Gastroesophageal sphincter (tissue), 4 donors: Measurements from ENCODE around the gene GPX1. TPM values are rescaled to one million over a fixed set of nuclear protein-coding genes. Genes with fewer than 3 reads are reported as not detected.

ENCODE experiments used
- ATAC-seq: fragments of 150-250 bp; one replicate; pipeline ENCODE4 v1.9.1; 2016; ENCODE audit warnings: mild to moderate bottlenecking, moderate library complexity
- H3K27ac ChIP-seq, 4 donors: fragments of 200-600 bp; sonication (generic) in 3 of 4; 1 replicate in 3 of 4; 2 replicates in 1 of 4; pipeline ENCODE4 v1.5.1; 2016 to 2019
- H3K27me3 ChIP-seq: fragments of 200-600 bp; sonication (generic); one replicate; pipeline ENCODE4 v1.5.1; 2019
- H3K36me3 ChIP-seq, 2 donors: fragments of 200-600 bp; sonication (generic); one replicate each; pipeline ENCODE4 v1.5.1; 2019; ENCODE audit warnings: control low read depth in 1 of 2
- H3K4me1 ChIP-seq, 3 donors: fragments of 200-600 bp; sonication (generic); 1 replicate in 2 of 3; 2 replicates in 1 of 3; pipeline ENCODE4 v1.5.1; 2016 to 2019; ENCODE audit warnings: control low read depth in 2 of 3
- H3K4me3 ChIP-seq, 2 donors: fragments of 200-600 bp; sonication (generic); one replicate each; pipeline ENCODE4 v1.5.1; 2019; ENCODE audit warnings: mild to moderate bottlenecking in 1 of 2, moderate library complexity in 1 of 2
- H3K9me3 ChIP-seq, 3 donors: fragments of 200-600 bp; sonication (generic); one replicate each; pipeline ENCODE4 v1.5.1; 2017 to 2019; ENCODE audit warnings: control low read depth in 2 of 3
- CTCF ChIP-seq, 4 experiments: fragments of 200-600 bp in 2 of 4; fragments of 450-650 bp in 2 of 4; sonication (generic) in 1 of 4; IDR thresholded peaks; one replicate each; pipeline ENCODE4 v1.5.1; 2017 to 2019; ENCODE audit warnings: antibody characterized with exemption in 4 of 4, mild to moderate bottlenecking in 2 of 4, moderate library complexity in 2 of 4
- EP300 ChIP-seq: sonication (generic); formaldehyde crosslinking; IDR thresholded peaks from one replicate; pipeline ENCODE4 v1.6.1; 2017; ENCODE audit warnings: antibody characterized with exemption, mild to moderate bottlenecking
- POLR2A ChIP-seq, 2 donors: fragments of 450-650 bp; IDR thresholded peaks; one replicate each; pipeline ENCODE4 v1.6.1; 2017; ENCODE audit warnings: antibody characterized with exemption in 2 of 2, mild to moderate bottlenecking in 2 of 2, moderate library complexity in 1 of 2
- POLR2AphosphoS5 ChIP-seq: sonication (generic); formaldehyde crosslinking; IDR thresholded peaks from one replicate; pipeline ENCODE4 v1.6.1; 2017; ENCODE audit warnings: antibody characterized with exemption
- WGBS, 2 donors: methylation state at CpG; one replicate each; pipeline ENCODE4 v1.1.5; 2018; ENCODE audit warnings: low coverage in 1 of 2; 5-methylcytosine and 5-hydroxymethylcytosine counted together
- total RNA-seq, 4 donors: library from RNA; depleted of rRNA; stranded (reverse); fragments of >200 nt; gene quantifications; one replicate each; pipeline ENCODE4 v1.1.0, GENCODE V29; 2016

Gene GPX1
- total RNA-seq, 4 donors from 2014 or later: 129 to 285 (median 209) TPM

GRCh38 chr3:49339941-49340800 lies 18.0 kb downstream of the GPX1 start, which contains the start of gene USP4:
Gene USP4 (minus strand): TSS chr3:49340053. CDS start chr3:49340024, 29 bp downstream.
- peak; percentile 95 for ATAC-seq
- peaks cover 0 to 17% of the 10 kb centered on the region in 2 donors for H3K36me3 ChIP-seq
- peaks cover 0 to 59% (median 10%) of the 10 kb centered on the region in 3 donors for H3K4me1 ChIP-seq
- H3K9me3 ChIP-seq: no peaks in the 10 kb centered on the region
- H3K27ac ChIP-seq: peak within 1 kb of the TSS; percentile 27 to 98 (median 93)
- H3K4me3 ChIP-seq: peak within 1 kb of the TSS; percentile 64 to 87
- no peaks in the 10 kb centered on the region for H3K27me3 ChIP-seq
- WGBS, 2 donors: 0% methylated on average over 7 of the region's 70 CpGs; no CpG with 5 or more reads in 1 of the 2 donors
- TF ChIP-seq POLR2A (IDR thresholded peaks at IDR 0.05) (peak; percentile 75 to 85), CTCF (IDR thresholded peaks at IDR 0.05) (peak in 3 of 4 experiments; percentile 39 to 71 (median 44)), EP300 (no peak), POLR2AphosphoS5 (peak; percentile 84)

- no peaks in the 10 kb centered on the region for H3K9me3 ChIP-seq
- H3K27me3 ChIP-seq: no peaks in the 10 kb centered on the region
- H3K36me3 ChIP-seq: peaks cover 0 to 23% of the 10 kb centered on the region in 2 donors
- H3K4me3 ChIP-seq: peak overlapping the region; percentile 64 to 87
- peak overlapping the region; percentile 27 to 98 (median 93) for H3K27ac ChIP-seq
- TF ChIP-seq CTCF (IDR thresholded peaks at IDR 0.05) (no peak), EP300 (no peak), POLR2AphosphoS5 (no peak)
- 0 to 9% methylated on average over 3 to 4 of the region's 17 CpGs for WGBS, 2 donors
- peak; percentile 11 for ATAC-seq
- peaks cover 0 to 60% (median 10%) of the 10 kb centered on the region in 3 donors for H3K4me1 ChIP-seq
Observed at GRCh38 chr3:49339581-49339940, 18.6 kb downstream of the GPX1 start.

GRCh38 chr3:49333916-49334633 lies 24.1 kb downstream of the GPX1 start:
- 56 to 67% methylated on average over 2 to 4 of the region's 5 CpGs for WGBS, 2 donors
- Histone ChIP-seq H3K4me1 (peaks cover 0 to 71% (median 11%) of the 10 kb centered on the region in 3 donors), H3K27ac (peak overlapping the region; percentile 36 to 81 (median 69)), H3K9me3 (no peaks in the 10 kb centered on the region), H3K27me3 (no peaks in the 10 kb centered on the region), H3K36me3 (peaks cover 0 to 77% of the 10 kb centered on the region in 2 donors), H3K4me3 (no peak overlapping the region)
- no peak for ATAC-seq
- TF ChIP-seq POLR2A (IDR thresholded peaks at IDR 0.05) (no peak), POLR2AphosphoS5 (no peak), CTCF (IDR thresholded peaks at IDR 0.05) (no peak), EP300 (no peak)

- TF ChIP-seq CTCF (IDR thresholded peaks at IDR 0.05) (no peak), POLR2A (IDR thresholded peaks at IDR 0.05) (no peak), EP300 (no peak), POLR2AphosphoS5 (no peak)
- 49 to 65% methylated on average over 3 of the region's 3 CpGs for WGBS, 2 donors
- Histone ChIP-seq H3K36me3 (peaks cover 0 to 87% of the 10 kb centered on the region in 2 donors), H3K4me1 (peaks cover 0 to 62% (median 8%) of the 10 kb centered on the region in 3 donors), H3K4me3 (no peak overlapping the region), H3K27me3 (no peaks in the 10 kb centered on the region), H3K27ac (peak overlapping the region; percentile 36 to 81 (median 69)), H3K9me3 (no peaks in the 10 kb centered on the region)
- ATAC-seq: peak; percentile 53
Observed at GRCh38 chr3:49333091-49333490, 25.1 kb downstream of the GPX1 start.
